ENCODE data around the gene ZNF470.

Gene ZNF470

GRCh38 chr19:56611288-56611687 lies 44.0 kb downstream of the ZNF470 start:
- FAIRE-seq: no peak

GRCh38 chr19:56612737-56613136 lies 45.5 kb downstream of the ZNF470 start:
- no peak for FAIRE-seq

- no peak for FAIRE-seq
Observed at GRCh38 chr19:56613639-56614038, 46.4 kb downstream of the ZNF470 start.

- no peak for FAIRE-seq
Observed at GRCh38 chr19:56617531-56617930, 50.3 kb downstream of the ZNF470 start.

- FAIRE-seq: no peak
Observed at GRCh38 chr19:56619121-56619520, 51.9 kb downstream of the ZNF470 start.

- no peak for FAIRE-seq
Observed at GRCh38 chr19:56622374-56622773, 55.1 kb downstream of the ZNF470 start.

GRCh38 chr19:56623006-56623405 lies 55.7 kb downstream of the ZNF470 start:
- FAIRE-seq: no peak

GRCh38 chr19:56625708-56626107 lies 58.4 kb downstream of the ZNF470 start:
- no peak for FAIRE-seq

GRCh38 chr19:56633021-56633420 lies 65.8 kb downstream of the ZNF470 start:
- FAIRE-seq: no peak

GRCh38 chr19:56637976-56638555 lies 70.8 kb downstream of the ZNF470 start:
- FAIRE-seq: no peak

Data from A204.1 (cell line).